BJ (cell line): ENCODE results near the gene ALDH1L1. TPM values are rescaled to one million over a fixed set of nuclear protein-coding genes. Genes with fewer than 3 reads are reported as not detected.
A peak's percentile ranks its signal among the peaks of the same experiment; 100 is the strongest.

Source experiments
- CTCF ChIA-PET: fragments of 350-600 bp; formaldehyde crosslinking; extraction: SDS; loops from one replicate; lab custom pipeline; 2021; ENCODE audit warnings: antibody characterized with exemption, inconsistent platforms; lab: Yijun Ruan, JAX
- POLR2A ChIA-PET: fragments of 300-600 bp; sonication (Branson Sonifier 250); formaldehyde crosslinking; extraction: SDS; loops from one replicate; lab custom pipeline; 2021; ENCODE audit warnings: antibody characterized with exemption; lab: Charles Lee
- DNase-seq: peaks from one replicate; pipeline ENCODE4 v3.0.0-alpha.2; 2011; ENCODE audit warnings: low read depth
- H3K27me3 ChIP-seq: 2 replicates; pipeline ENCODE4 v1.6.0; 2011; ENCODE audit warnings: low read length; ENCODE audit not compliant: control insufficient read depth, insufficient read depth
- H3K36me3 ChIP-seq: 2 replicates; pipeline ENCODE4 v1.5.1; 2011; ENCODE audit warnings: low read length; ENCODE audit not compliant: control insufficient read depth, insufficient read depth
- H3K4me3 ChIP-seq: 2 replicates; pipeline ENCODE4 v1.5.1; 2011; ENCODE audit warnings: low read depth, mild to moderate bottlenecking, control low read depth, low read length
- CTCF ChIP-seq: IDR thresholded peaks from 2 replicates; pipeline ENCODE4 v1.5.1; 2011; ENCODE audit warnings: low read depth, mild to moderate bottlenecking, control low read depth, inconsistent platforms, low read length, moderate library complexity; ENCODE audit not compliant: insufficient read depth
- polyA plus RNA-seq: library from polyadenylated mRNA; depleted of rRNA; stranded (reverse); fragments of >200 nt; gene quantifications from 2 replicates; pipeline ENCODE4 v1.2.3, GENCODE V29; 2011

Gene ALDH1L1
- polyA plus RNA-seq, 1 experiment, result 0.37 TPM

- peaks cover 34% of the 10 kb centered on the region for H3K27me3 ChIP-seq
- H3K36me3 ChIP-seq, result no peaks in the 10 kb centered on the region
- DNase-seq, result no peak
- H3K4me3 ChIP-seq, result no peak overlapping the region
- TF ChIP-seq CTCF, result no peak
- ChIA-PET POLR2A (no interaction called here), CTCF (interaction anchor here (6.0 kb wide), 1 partner anchor 13 kb away, joined by 41 read pairs; no protein-coding TSS in a partner anchor)
Measured at GRCh38 chr3:126186271-126186670, 5.9 kb upstream of the ALDH1L1 start.

GRCh38 chr3:126184465-126185000 lies 4.1 kb upstream of the ALDH1L1 start:
- ChIA-PET CTCF (interaction anchor here (1.5 kb wide), 1 partner anchor 14 kb away, joined by 6 read pairs; no protein-coding TSS in a partner anchor), POLR2A (no interaction called here)
- DNase-seq, result no peak
- H3K4me3 ChIP-seq, result no peak overlapping the region
- no peaks in the 10 kb centered on the region for H3K36me3 ChIP-seq
- no peak for TF ChIP-seq CTCF
- H3K27me3 ChIP-seq, result peaks cover 37% of the 10 kb centered on the region

- CTCF ChIA-PET, result no interaction called here
- peaks cover 28% of the 10 kb centered on the region for H3K27me3 ChIP-seq
- POLR2A ChIA-PET, result no interaction called here
- TF ChIP-seq CTCF, result no peak
- no peak overlapping the region for H3K4me3 ChIP-seq
- no peak for DNase-seq
- H3K36me3 ChIP-seq, result no peaks in the 10 kb centered on the region
Measured at GRCh38 chr3:126181398-126181725, 976 bp upstream of the ALDH1L1 start.

GRCh38 chr3:126179825-126180476 lies 435 bp downstream of the ALDH1L1 start:
- Histone ChIP-seq H3K4me3 (peak overlapping the region; percentile 38), H3K36me3 (no peaks in the 10 kb centered on the region), H3K27me3 (peaks cover 28% of the 10 kb centered on the region)
- ChIA-PET CTCF (interaction anchor here (0.8 kb wide), 1 partner anchor 20 kb away, joined by 3 read pairs; no protein-coding TSS in a partner anchor), POLR2A (no interaction called here)
- no peak for DNase-seq
- no peak for TF ChIP-seq CTCF

GRCh38 chr3:126170073-126170777 lies 10.2 kb downstream of the ALDH1L1 start:
- ChIA-PET CTCF (interaction anchor here (0.7 to 1.7 kb wide), 2 partner anchors 36 to 38 kb away, joined by 3 to 4 read pairs; no protein-coding TSS in a partner anchor), POLR2A (no interaction called here)
- no peaks in the 10 kb centered on the region for H3K36me3 ChIP-seq
- TF ChIP-seq CTCF, result no peak
- DNase-seq, result no peak
- no peak overlapping the region for H3K4me3 ChIP-seq
- peaks cover 7% of the 10 kb centered on the region for H3K27me3 ChIP-seq
